HAP-1 (cell line): ENCODE measurements around the gene DUSP2.

Experiments used
- DNase-seq, 2 experiments: peaks; one replicate each; pipeline ENCODE4 v3.0.0-alpha.2; 2016 to 2020; ENCODE audit warnings: low spot score in 2 of 2
- H3K27me3 ChIP-seq: fragments of 250-450 bp; sonication (Bioruptor Pico); 2 replicates; pipeline ENCODE4 v1.5.1; 2020; ENCODE audit warnings: low read depth, mild to moderate bottlenecking, moderate library complexity
- H3K36me3 ChIP-seq: fragments of 250-450 bp; sonication (Bioruptor Pico); replicated peaks from 2 replicates; pipeline ENCODE4 v1.5.1; 2020; ENCODE audit warnings: mild to moderate bottlenecking
- H3K4me1 ChIP-seq: fragments of 250-450 bp; sonication (Bioruptor Pico); 2 replicates; pipeline ENCODE4 v1.5.1; 2020; ENCODE audit warnings: mild to moderate bottlenecking
- H3K4me3 ChIP-seq: fragments of 250-450 bp; sonication (Bioruptor Pico); 2 replicates; pipeline ENCODE4 v1.5.1; 2020; ENCODE audit warnings: mild to moderate bottlenecking, moderate library complexity
- H3K9me3 ChIP-seq: fragments of 250-450 bp; sonication (Bioruptor Pico); 2 replicates; pipeline ENCODE4 v1.5.1; 2020; ENCODE audit warnings: mild to moderate bottlenecking, moderate library complexity
- in situ Hi-C: fragments of 300-500 bp; cut with MboI; formaldehyde crosslinking; loops from 3 replicates; pipeline ENCODE4 v1.14.3; 2020; ENCODE audit warnings: low sequenced_read_pairs, inconsistent platforms, mixed read lengths

Gene DUSP2

DNA sequence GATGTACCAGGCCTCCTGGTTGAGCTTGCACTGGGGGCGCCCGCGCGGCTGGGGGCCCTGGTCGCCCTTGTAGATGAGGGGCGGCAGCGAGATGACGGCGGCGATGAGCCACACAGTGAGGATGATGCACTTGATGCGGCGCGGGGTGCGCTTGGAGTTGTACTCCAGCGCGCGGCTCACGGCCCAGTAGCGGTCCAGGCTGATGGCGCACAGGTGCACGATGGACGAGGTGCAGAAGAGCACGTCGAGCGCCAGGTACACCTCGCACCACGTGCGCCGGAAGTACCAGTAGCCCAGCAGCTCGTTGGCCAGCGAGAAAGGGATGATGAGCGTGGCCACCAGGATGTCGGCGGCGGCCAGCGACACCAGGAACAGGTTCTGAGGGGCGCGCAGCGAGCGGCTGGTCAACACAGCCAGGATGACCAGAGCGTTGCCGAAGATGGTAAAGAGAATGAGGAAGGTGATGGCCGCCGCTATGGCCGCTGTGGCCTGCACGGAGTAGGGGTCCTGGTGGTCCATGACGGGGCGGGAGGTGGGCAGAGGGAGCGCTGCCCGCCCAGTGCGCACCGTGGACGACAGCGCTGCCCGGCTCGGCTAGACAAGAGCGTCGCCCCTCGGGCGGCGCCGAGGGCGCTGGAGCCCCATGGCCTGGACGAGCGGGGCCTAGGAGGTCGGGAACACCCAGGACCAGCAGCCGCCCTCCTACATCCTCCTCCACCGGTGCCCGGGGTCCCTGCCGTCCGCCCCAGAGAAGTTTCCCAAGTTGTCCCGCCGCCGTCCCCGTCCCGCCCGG lies 29.4 kb downstream of the DUSP2 start:
- Histone ChIP-seq H3K4me3 (peak overlapping the region; percentile 33; the same call in 1 of the 2 replicates), H3K27me3 (peaks cover 7% of the 10 kb centered on the region), H3K4me1 (peaks cover 5% of the 10 kb centered on the region), H3K9me3 (no peaks in the 10 kb centered on the region), H3K36me3 (no peaks in the 10 kb centered on the region)
- DNase-seq: no peak
- in situ Hi-C loops: loop anchor here (25.0 kb wide), 1 partner anchor 104 kb away; no protein-coding TSS in a partner anchor

DNA sequence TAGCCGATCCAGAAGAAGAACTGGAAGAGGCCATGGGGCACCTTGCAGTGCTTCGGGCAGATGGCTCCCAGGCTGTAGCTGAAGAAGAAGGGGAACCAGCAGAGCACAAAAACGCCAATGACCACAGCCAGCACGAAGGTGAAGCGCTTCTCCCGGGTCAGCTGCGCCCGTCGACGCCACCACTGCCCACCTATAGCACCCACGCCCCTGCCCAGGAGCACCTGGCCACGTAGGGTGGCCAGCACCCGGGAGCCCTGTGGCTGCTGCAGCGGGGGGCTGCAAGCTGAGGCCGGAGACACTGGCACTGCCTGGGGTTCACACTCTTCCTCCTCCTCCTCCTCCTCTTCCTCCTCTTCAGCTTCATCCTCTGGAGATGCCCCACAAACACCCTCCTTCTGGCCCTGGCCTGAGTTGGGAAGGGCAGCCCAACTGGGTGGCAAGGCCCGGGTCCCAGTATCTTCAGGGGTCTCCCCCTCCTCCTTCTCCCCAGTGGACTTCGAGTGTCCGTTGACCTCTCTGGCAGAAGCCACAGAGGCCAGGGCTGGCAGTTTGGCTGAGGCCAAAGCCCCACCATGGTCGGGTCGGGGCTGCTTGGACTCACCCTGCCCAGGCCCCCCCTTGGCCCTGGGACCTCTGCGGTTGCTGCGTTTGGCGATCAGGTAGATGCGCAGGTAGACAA lies 30.2 kb downstream of the DUSP2 start:
- in situ Hi-C loops: loop anchor here (25.0 kb wide), 1 partner anchor 103 kb away; no protein-coding TSS in a partner anchor
- DNase-seq: no peak
- Histone ChIP-seq H3K36me3 (no peaks in the 10 kb centered on the region), H3K4me3 (no peak overlapping the region), H3K9me3 (no peaks in the 10 kb centered on the region), H3K4me1 (peaks cover 5% of the 10 kb centered on the region), H3K27me3 (peaks cover 2% of the 10 kb centered on the region)

DNA sequence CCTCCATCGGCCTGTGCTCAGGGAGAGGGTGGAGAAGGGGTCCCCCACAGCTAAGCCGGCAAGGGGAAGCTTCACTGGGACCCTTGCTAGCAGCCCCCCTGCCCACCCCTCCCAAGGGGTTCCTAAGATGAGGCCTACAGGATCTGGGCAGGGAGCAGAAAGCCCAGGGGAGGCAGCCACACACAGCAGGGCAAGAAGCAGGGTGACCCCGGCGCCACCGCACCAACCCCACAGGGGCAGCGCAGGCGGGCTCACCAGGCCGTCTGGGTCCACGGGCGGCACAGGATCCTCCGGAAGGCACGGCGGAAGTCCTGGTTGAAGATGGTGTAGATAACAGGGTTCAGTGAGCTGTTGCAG lies 30.7 kb downstream of the DUSP2 start:
- in situ Hi-C loops: loop anchor here (25.0 kb wide), 1 partner anchor 102 kb away; no protein-coding TSS in a partner anchor
- Histone ChIP-seq H3K4me1 (peaks cover 5% of the 10 kb centered on the region), H3K27me3 (no peaks in the 10 kb centered on the region), H3K9me3 (no peaks in the 10 kb centered on the region), H3K4me3 (no peak overlapping the region), H3K36me3 (no peaks in the 10 kb centered on the region)
- DNase-seq: no peak

DNA sequence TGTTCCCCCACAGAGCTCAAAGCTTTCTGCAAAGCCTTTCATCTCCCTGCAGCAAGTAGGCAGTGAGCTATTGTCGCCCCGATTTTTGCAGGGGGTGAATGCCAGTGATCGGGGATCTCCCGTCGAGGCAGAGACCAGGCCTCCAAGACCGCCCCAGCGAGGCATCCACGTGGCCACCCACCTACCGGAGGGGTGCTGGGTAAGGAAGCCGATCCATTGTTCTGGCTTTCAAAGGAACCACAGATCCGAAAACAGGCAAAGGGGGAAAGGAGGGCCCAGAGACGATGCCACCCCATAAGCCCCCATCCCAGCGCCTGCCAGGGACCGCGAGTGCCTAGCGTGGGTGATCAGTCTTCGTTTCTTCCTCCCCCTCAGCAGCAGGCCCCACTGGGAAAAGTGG lies 31.3 kb downstream of the DUSP2 start:
- in situ Hi-C loops: loop anchor here (25.0 kb wide), 1 partner anchor 102 kb away; no protein-coding TSS in a partner anchor

DNA sequence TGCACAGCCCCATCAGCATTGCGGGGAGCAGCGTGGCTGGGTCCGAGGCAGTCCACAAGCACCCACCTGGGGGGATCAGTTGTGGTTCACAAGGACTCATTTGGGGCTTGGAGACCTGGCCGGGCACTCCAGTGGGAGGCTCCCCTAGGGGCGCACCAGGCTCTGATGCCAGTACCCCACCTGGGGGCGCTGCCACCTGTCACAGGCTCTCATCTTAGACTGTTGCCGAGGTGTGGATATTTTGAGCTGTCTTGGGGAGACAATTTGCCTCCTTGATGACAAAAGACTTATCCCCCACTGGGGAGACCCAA lies 31.9 kb downstream of the DUSP2 start:
- no peak for DNase-seq
- in situ Hi-C loops: loop anchor here (25.0 kb wide), 1 partner anchor 101 kb away; no protein-coding TSS in a partner anchor

More for the DNA sequence above, 31.3 kb downstream of the DUSP2 start:
- Histone ChIP-seq H3K4me3 (no peak overlapping the region), H3K36me3 (no peaks in the 10 kb centered on the region), H3K4me1 (peaks cover 5% of the 10 kb centered on the region), H3K9me3 (no peaks in the 10 kb centered on the region), H3K27me3 (no peaks in the 10 kb centered on the region)
- no peak for DNase-seq

DNA sequence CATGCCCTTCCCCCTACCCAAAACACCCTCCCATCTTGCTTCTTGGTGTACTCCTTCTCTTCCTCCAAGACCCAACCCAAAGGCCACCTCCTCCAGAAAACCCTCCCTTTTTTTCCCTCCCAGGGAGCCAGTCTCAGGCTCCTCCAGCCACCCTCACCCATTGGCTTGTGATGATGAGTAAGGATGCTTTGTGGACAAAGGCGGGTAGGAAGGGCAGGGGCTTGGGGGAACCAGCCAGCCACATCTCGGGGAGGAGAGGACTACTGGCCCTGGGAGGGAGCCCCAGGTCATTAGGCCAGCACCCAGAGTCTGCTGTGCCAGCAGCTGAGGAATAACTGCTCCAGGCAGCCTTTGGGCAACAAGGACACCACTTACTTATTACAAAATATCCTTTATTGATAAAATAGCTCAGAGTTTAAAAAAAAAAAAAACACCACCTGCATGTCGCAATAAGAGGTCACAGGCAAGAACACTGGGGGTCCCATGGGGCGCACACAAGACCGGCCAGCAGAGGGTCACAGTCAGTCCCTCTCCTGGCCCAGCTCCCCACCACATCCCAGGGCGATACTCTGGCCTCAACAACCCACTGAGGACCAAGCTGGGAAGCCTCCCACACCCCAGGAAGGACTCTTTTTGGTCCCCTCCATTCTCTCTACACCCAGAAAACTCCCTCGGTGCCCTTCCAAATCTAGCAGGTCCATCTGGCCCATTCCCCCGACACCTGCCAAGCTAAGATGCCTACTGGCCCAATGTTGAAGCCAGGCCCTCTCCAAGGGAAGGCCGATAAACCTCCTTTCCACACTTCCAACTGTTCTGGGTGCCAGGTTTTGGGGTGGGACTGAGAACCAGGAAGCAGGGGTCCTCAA lies 32.5 kb downstream of the DUSP2 start:
- Histone ChIP-seq H3K4me1 (peaks cover 5% of the 10 kb centered on the region), H3K27me3 (no peaks in the 10 kb centered on the region), H3K4me3 (no peak overlapping the region), H3K9me3 (no peaks in the 10 kb centered on the region), H3K36me3 (no peaks in the 10 kb centered on the region)
- in situ Hi-C loops: loop anchor here (25.0 kb wide), 1 partner anchor 100 kb away; no protein-coding TSS in a partner anchor
- DNase-seq: no peak

More for the DNA sequence above, 31.9 kb downstream of the DUSP2 start:
- no peaks in the 10 kb centered on the region for H3K9me3 ChIP-seq
- H3K4me3 ChIP-seq: no peak overlapping the region
- peaks cover 5% of the 10 kb centered on the region for H3K4me1 ChIP-seq
- no peaks in the 10 kb centered on the region for H3K36me3 ChIP-seq
- H3K27me3 ChIP-seq: no peaks in the 10 kb centered on the region

DNA sequence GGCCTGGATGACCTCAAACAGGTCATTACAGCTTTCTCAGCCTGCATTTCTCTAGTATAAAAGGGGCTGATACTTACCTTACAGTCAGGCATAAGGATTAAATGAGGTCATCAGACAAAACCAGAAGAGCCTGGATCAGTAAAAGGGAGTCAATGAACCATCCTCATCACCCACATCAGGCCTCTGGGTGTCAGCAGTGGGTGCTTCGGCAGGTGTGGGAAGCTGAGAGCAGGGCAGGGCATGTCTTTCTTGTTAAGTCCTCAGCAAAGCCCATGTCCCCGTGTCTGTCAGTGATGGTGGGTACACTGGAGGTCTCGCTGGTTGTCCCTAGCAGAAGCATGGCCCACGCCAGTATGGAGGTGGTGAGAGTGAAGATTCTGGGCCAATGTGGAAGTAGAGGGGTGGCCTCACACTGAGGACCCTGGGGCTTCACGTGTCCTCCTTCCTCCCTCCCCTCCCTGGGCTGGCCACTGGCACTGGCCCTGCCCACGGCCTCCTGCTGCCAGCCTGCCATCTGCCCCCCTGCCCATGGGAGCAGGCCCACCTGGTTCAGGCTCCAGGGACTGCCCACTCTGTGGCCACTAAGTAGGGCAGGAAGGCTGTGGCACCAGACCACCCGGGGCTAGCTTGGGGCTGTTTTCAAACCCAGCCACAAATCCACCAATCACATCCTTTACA lies 33.3 kb downstream of the DUSP2 start:
- no peaks in the 10 kb centered on the region for H3K9me3 ChIP-seq
- H3K4me3 ChIP-seq: no peak overlapping the region
- no peaks in the 10 kb centered on the region for H3K4me1 ChIP-seq
- H3K36me3 ChIP-seq: no peaks in the 10 kb centered on the region
- H3K27me3 ChIP-seq: no peaks in the 10 kb centered on the region
- in situ Hi-C loops: loop anchor here (25.0 kb wide), 1 partner anchor 100 kb away; no protein-coding TSS in a partner anchor
- no peak for DNase-seq

DNA sequence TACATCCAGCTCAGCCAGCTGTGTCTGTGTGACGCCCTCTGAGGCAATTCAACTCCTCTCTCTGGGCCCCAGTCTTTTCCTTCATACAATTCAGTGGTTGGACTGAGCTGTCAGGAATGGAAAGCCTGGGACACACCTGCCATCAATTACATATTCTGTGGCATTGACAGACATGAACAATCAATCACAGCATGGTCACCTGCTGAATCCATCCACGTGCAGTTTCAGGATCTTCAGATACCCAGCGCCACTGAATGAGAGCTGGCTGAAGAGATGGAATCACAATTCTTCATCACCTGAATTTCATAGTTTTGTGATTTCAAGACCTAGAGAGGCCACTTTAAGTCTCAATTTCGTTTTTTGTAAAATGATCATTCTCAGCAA lies 34.0 kb downstream of the DUSP2 start:
- no peak for DNase-seq
- Histone ChIP-seq H3K36me3 (no peaks in the 10 kb centered on the region), H3K9me3 (no peaks in the 10 kb centered on the region), H3K4me1 (no peaks in the 10 kb centered on the region), H3K4me3 (no peak overlapping the region), H3K27me3 (no peaks in the 10 kb centered on the region)
- in situ Hi-C loops: loop anchor here (25.0 kb wide), 1 partner anchor 99 kb away; no protein-coding TSS in a partner anchor

DNA sequence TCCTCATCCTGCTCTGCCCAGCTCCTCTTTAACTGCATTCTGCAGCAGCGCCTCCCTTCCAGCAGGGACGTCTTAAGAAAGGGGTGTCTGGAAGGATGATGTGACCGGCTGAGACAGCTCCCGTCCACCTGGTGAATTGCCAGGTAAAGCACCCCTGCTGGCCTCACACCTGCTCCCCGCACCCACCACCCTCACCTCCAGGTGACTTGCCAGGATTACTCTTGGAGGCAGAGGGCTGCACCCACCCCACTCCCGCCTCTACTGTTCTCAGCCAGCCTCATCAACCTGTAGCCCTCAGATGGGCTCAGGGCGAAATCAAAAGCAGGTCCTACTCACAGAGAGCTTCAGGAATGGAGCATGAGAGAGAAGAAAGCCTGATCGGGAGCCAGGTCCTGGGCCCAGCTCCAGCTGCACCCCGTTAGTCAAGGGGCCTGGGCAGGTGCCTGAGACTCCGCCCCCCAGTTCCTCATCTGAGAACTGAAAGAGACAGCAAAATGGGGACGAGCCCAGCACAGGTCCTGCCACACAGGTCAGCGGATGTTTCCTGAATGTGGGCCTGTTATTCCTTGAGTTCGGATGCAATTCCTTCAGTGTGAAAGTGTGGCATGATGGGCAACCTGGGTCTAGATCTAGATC lies 34.5 kb downstream of the DUSP2 start:
- Histone ChIP-seq H3K27me3 (no peaks in the 10 kb centered on the region), H3K4me1 (no peaks in the 10 kb centered on the region), H3K9me3 (no peaks in the 10 kb centered on the region), H3K4me3 (no peak overlapping the region), H3K36me3 (no peaks in the 10 kb centered on the region)
- in situ Hi-C loops: loop anchor here (25.0 kb wide), 1 partner anchor 98 kb away; no protein-coding TSS in a partner anchor
- DNase-seq: no peak

DNA sequence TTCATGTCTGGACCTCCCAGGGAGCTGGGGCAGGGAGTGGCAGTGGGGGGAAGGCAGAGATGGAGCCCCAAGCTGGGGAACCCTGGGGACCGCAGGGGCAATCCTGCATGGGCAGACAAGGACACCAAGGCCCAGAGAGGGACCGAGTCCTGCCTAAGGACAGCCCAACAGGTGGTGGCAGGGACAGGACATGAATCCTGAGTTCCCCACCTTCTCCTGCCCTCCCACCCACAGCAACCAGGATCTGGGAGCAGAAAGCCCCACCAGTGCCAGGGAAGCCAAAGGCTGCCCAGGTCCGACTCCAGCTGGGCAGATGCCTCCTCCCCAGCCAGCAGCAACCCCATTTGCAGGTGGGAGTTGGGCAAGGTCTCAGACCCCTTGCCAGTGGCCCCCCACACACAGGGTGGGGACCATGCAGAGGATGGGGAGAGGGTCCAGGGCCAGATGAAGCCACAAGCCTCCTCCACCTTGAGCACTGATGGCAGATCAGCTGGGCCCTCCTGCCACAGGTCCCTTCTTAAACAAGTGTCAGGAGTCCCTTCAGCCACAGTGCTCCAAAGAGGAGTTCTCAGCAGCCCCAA lies 35.2 kb downstream of the DUSP2 start:
- in situ Hi-C loops: loop anchor here (25.0 kb wide), 1 partner anchor 98 kb away; no protein-coding TSS in a partner anchor

DNA sequence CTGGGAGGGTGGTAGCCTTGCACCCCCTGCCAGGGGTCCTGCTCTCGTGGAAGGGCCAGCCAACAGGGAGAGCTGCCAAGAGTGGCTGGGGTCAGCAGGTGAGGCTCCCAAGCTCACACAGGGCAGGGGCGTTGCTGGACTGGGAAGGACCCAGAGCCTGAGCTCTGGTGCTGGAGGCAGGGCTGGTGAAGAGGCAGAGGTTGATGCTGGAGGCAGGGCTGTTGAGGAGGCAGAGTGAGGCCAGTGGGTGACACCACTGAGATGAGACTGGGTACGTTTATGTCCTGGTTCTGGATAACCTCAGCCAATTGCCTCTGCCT lies 35.9 kb downstream of the DUSP2 start:
- DNase-seq: no peak
- no peaks in the 10 kb centered on the region for H3K27me3 ChIP-seq
- H3K4me3 ChIP-seq: no peak overlapping the region
- in situ Hi-C loops: loop anchor here (25.0 kb wide), 1 partner anchor 97 kb away; no protein-coding TSS in a partner anchor
- H3K9me3 ChIP-seq: 0 out of 2 replicates have a peak, but pooled peaks cover 5% of the 10 kb centered on the region
- no peaks in the 10 kb centered on the region for H3K4me1 ChIP-seq
- H3K36me3 ChIP-seq: no peaks in the 10 kb centered on the region

More for the DNA sequence above, 35.2 kb downstream of the DUSP2 start:
- Histone ChIP-seq H3K36me3 (no peaks in the 10 kb centered on the region), H3K4me1 (no peaks in the 10 kb centered on the region), H3K4me3 (no peak overlapping the region), H3K27me3 (no peaks in the 10 kb centered on the region), H3K9me3 (0 out of 2 replicates have a peak, but pooled peaks cover 5% of the 10 kb centered on the region)
- DNase-seq: no peak

DNA sequence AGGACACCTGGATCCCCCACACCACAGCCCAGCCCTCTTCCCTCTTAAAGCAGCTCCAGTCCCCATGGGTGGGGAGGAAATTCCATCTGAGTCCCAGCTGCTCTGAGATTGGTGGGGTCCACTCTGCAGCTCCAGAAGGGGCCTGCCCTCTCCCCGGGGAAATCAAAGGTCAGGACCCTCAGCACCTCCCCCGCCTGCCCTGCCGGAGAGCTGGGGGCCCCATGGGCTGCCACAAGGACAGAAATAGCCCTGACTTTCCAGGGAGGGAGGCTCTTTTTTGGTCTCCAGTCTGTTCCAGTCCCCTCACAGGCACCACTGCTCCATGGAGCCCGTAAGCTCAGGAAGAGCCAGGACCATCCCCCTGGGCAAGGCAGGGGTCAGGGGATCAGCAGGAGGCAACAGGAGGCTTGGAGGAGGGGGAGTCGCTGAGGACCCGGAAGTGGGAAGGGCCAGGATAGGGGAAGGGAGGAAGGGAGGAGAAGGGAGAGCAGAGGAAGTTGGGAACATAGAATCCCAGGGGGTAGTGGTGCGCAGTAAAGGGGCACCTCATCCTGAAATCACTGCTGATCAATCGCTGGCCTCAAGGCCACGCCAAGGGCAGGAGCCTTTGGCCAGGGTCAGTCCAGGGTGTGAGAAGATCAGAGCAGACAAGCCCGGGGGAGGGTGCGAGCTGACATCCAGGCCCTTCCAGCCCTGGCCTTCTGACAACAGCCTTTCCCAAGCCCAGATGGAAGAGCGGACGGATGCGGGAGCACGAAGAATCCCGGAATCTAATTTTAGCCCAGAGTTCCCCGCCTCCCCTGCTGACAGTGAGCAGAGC lies 36.5 kb downstream of the DUSP2 start:
- no peak overlapping the region for H3K4me3 ChIP-seq
- H3K4me1 ChIP-seq: no peaks in the 10 kb centered on the region
- H3K27me3 ChIP-seq: no peaks in the 10 kb centered on the region
- no peaks in the 10 kb centered on the region for H3K36me3 ChIP-seq
- in situ Hi-C loops: loop anchor here (25.0 kb wide), 1 partner anchor 96 kb away; no protein-coding TSS in a partner anchor
- 0 out of 2 replicates have a peak, but pooled peaks cover 5% of the 10 kb centered on the region for H3K9me3 ChIP-seq
- no peak for DNase-seq
